Motor neuron (in vitro differentiated cells): ENCODE measurements around the gene CDH7. TPM values are rescaled to one million over a fixed set of nuclear protein-coding genes. Genes with fewer than 3 reads are reported as not detected.
A peak's percentile ranks its signal among the peaks of the same experiment; 100 is the strongest.

ENCODE experiments used
- ATAC-seq, 8 experiments: fragments of 200-7000 bp; cut with Tn5 transposase; replicated peaks in 6 of 8; 2 replicates each; pipeline ENCODE4 v1.8.0; 2021; ENCODE audit warnings: mild to moderate bottlenecking in 8 of 8, moderate library complexity in 8 of 8
- H3K27ac ChIP-seq, 2 donors: fragments of 250-450 bp; sonication (Bioruptor Pico); 2 replicates each; pipeline ENCODE4 v1.9.0; 2021; ENCODE audit warnings: antibody characterized with exemption in 2 of 2, mild to moderate bottlenecking in 2 of 2, moderate library complexity in 1 of 2
- H3K4me1 ChIP-seq, 2 donors: fragments of 250-450 bp; sonication (Bioruptor Pico); replicated peaks in 1 of 2; 2 replicates each; pipeline ENCODE4 v1.6.1; 2021; ENCODE audit warnings: antibody characterized with exemption in 2 of 2, mild to moderate bottlenecking in 2 of 2, moderate library complexity in 1 of 2
- H3K4me3 ChIP-seq, 5 donors: fragments of 250-450 bp; sonication (Bioruptor Pico); 2 replicates each; pipeline ENCODE4 v1.9.0; 2021; ENCODE audit warnings: antibody characterized with exemption in 5 of 5, mild to moderate bottlenecking in 5 of 5, moderate library complexity in 4 of 5
- WGBS, 10 experiments: fragments of 450-650 bp; shearing (Covaris generic); methylation state at CpG; one replicate each; pipeline ENCODE4 v1.0.0; 2022; 5-methylcytosine and 5-hydroxymethylcytosine counted together
- in situ Hi-C, 9 experiments: fragments of 400-800 bp; cut with MboI; loops; one replicate each; pipeline ENCODE4 v1.15.0; 2021; ENCODE audit warnings: low sequenced_read_pairs in 9 of 9, low pct_unique_long_range_greater_than_20kb in 2 of 9; ENCODE audit not compliant: unreplicated experiment in 9 of 9
- total RNA-seq, 8 experiments: library from RNA; unstranded; fragments of 300-600 nt; gene quantifications; 2 replicates each; pipeline versions ENCODE4 v1.2.3 to v1.2.4, GENCODE V29; 2022

Gene CDH7
- total RNA-seq, 8 experiments from 2014 or later, result under 0.01 to 39.8 (median 17.2) TPM; not detected in 1

DNA sequence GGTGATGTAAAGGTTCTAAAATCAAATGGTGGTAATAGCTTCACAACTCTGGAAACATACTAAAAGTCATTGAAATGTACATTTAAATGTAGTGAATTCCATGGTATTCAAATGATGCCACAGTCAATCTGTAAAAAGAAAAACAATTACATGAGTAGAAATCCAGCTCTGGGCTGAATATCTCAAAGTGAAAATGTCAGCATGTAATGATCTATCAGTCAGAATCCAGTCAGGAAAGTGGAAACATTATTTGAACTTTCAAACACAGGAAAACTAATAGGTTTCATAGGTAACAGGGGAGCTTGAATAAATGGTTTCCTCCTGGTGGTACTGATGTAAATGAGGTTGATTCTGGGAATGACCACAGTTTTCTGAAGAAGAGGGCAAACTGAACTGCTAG is 186.4 kb downstream of the CDH7 start:
- in situ Hi-C loops, result no loop called here
- Histone ChIP-seq H3K4me3 (no peak overlapping the region), H3K4me1 (no peaks in the 10 kb centered on the region), H3K27ac (no peak overlapping the region)
- no peak for ATAC-seq

DNA sequence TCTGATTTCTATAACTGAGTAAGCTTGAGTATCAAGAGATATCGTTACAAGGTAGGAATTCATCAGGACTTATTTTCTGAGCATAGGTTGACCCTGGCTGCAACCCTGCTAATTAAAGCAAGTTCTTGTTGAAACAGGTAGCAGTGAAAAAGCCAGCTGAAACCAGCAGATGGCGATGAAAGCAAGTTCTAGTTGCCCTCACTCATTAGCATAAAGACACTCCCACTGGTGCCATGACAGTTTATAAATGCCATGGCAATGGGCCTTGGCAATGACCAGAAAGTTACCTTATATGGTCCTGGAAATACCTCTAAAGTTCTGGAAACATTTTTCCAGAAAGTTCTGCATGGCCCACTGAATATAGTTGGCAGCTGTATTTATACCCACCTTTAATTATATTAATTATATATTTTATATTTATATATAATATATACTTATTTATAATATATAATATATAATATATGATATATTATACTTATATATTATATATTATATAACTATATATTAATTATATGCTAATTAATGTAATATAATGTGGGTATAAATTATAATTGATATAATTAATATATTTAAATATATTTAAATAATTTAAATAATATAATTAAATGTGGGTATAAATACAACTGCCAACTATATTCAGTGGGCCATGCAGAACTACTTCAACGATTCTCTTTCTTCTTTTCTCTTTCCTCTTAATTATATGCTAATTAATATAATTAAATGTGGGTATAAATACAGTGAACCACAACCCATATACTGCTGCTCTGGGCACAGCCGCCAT is 188.0 kb downstream of the CDH7 start:
- Histone ChIP-seq H3K4me1 (peaks cover 0 to 5% of the 10 kb centered on the region in 2 donors), H3K27ac (no peak overlapping the region), H3K4me3 (no peak overlapping the region)
- peak in 1 of 8 experiments; percentile 45 for ATAC-seq
- WGBS, 10 experiments, result 23 to 100% (median 78%) methylated on average over 1 to 4 of the region's 4 CpGs
- in situ Hi-C loops, result no loop called here
